Ovary (tissue), 9 donors: ENCODE data around the gene CEMIP. TPM values are rescaled to one million over a fixed set of nuclear protein-coding genes. Genes with fewer than 3 reads are reported as not detected.

Experiments
- DNase-seq, 5 donors: peaks; one replicate each; pipeline ENCODE4 v3.0.0-alpha.2; 2019 to 2020
- H3K27ac ChIP-seq, 2 donors: fragments of 200-600 bp; one replicate each; pipeline versions ENCODE4 v1.5.1 to v1.8.0; 2019 to 2022
- H3K27me3 ChIP-seq: fragments of 200-600 bp; one replicate; pipeline ENCODE4 v1.8.0; 2022
- H3K36me3 ChIP-seq: fragments of 200-600 bp; sonication (generic); one replicate; pipeline ENCODE4 v1.5.1; 2019
- H3K4me1 ChIP-seq: one replicate; pipeline ENCODE4 v1.8.1; 2013; ENCODE audit warnings: mild to moderate bottlenecking, moderate library complexity; ENCODE audit not compliant: insufficient read depth
- H3K4me3 ChIP-seq: fragments of 200-600 bp; sonication (generic); one replicate; pipeline ENCODE4 v1.5.1; 2017
- H3K9me3 ChIP-seq, 2 donors: fragments of 200-600 bp in 1 of 2; sonication (generic) in 1 of 2; one replicate each; pipeline versions ENCODE4 v1.5.1 to v1.8.1; 2013 to 2019; ENCODE audit warnings: mild to moderate bottlenecking in 1 of 2, moderate library complexity in 1 of 2
- EP300 ChIP-seq: sonication (generic); formaldehyde crosslinking; IDR thresholded peaks from one replicate; pipeline ENCODE4 v1.6.1; 2017; ENCODE audit warnings: antibody characterized with exemption
- POLR2A ChIP-seq: fragments of 450-650 bp; IDR thresholded peaks from one replicate; pipeline ENCODE4 v1.6.1; 2017; ENCODE audit warnings: antibody characterized with exemption, mild to moderate bottlenecking, moderate library complexity
- WGBS, 3 donors: extraction: QIAGEN DNeasy Blood & Tissue Kit in 1 of 3; methylation state at CpG; one replicate each; pipeline versions ENCODE4 v1.1.5 to v1.1.7; 2013 to 2017; 5-methylcytosine and 5-hydroxymethylcytosine counted together
- intact Hi-C, 4 donors: fragments of 100-400 bp; cut with DNase I; formaldehyde crosslinking; loops; one replicate each; pipeline versions ENCODE4 v1.11.0 to v1.15.1; 2022 to 2023
- polyA plus RNA-seq, 2 donors: library from polyadenylated mRNA; stranded (reverse); fragments of 200-250 nt in 1 of 2; fragments of 350-450 nt in 1 of 2; fragmentation: Illumina TruSeq in 1 of 2; extraction: RNeasy Lipid Tissue Mini Kit (QIAGEN cat#74804) in 1 of 2; gene quantifications; one replicate each; pipeline ENCODE4 v1.2.3, GENCODE V29; 2013 to 2014
- total RNA-seq, 7 donors: library from RNA; depleted of rRNA in 2 of 7; stranded (reverse); fragments of >200 nt in 2 of 7; fragmentation: NEBNext Ultra II Directional in 3 of 7; extraction: Animal tissue kit (Norgen Biotek cat#: 25700) in 3 of 7; gene quantifications; one replicate each; pipeline versions ENCODE4 v1.1.0 to v1.2.4, GENCODE V29; 2016 to 2023
- TF ChIP-seq, protein P1 (sequence below), 3 donors: fragments of 450-650 bp in 2 of 3; fragments of 200-600 bp in 1 of 3; IDR thresholded peaks; one replicate each; pipeline versions ENCODE4 v1.5.1 to v1.8.0; 2016 to 2022; ENCODE audit warnings: antibody characterized with exemption in 3 of 3, mild to moderate bottlenecking in 1 of 3
- donor health status: DM: no; HTN: no; CAD: no; lungs with moderate emphysema.
- donor health status: DM: no; HTN: no; CAD: no.
- donor health status: Bipolar disorder and iron deficiency.
- donor health status: DM: yes; HTN: yes; CAD: no.
- donor health status: DM: no; HTN: no; CAD: no.
- donor health status: DM: yes; HTN: yes; CAD: no.

The CEMIP gene
- total and polyA plus RNA-seq, 9 donors, result 2.2 to 12.3 (median 4.7) TPM

GRCh38 chr15:80855206-80855605 is 76.0 kb downstream of the CEMIP start:
- intact Hi-C loops, result no loop called here
- Histone ChIP-seq H3K9me3 (no peaks in the 10 kb centered on the region), H3K4me1 (peaks cover 10% of the 10 kb centered on the region), H3K4me3 (no peak overlapping the region), H3K36me3 (no peaks in the 10 kb centered on the region), H3K27me3 (no peaks in the 10 kb centered on the region), H3K27ac (no peak overlapping the region)
- no peak for DNase-seq
- 91 to 99% (median 94%) methylated on average over 4 of the region's 4 CpGs for WGBS, 3 donors
- TF ChIP-seq, protein P1, sequence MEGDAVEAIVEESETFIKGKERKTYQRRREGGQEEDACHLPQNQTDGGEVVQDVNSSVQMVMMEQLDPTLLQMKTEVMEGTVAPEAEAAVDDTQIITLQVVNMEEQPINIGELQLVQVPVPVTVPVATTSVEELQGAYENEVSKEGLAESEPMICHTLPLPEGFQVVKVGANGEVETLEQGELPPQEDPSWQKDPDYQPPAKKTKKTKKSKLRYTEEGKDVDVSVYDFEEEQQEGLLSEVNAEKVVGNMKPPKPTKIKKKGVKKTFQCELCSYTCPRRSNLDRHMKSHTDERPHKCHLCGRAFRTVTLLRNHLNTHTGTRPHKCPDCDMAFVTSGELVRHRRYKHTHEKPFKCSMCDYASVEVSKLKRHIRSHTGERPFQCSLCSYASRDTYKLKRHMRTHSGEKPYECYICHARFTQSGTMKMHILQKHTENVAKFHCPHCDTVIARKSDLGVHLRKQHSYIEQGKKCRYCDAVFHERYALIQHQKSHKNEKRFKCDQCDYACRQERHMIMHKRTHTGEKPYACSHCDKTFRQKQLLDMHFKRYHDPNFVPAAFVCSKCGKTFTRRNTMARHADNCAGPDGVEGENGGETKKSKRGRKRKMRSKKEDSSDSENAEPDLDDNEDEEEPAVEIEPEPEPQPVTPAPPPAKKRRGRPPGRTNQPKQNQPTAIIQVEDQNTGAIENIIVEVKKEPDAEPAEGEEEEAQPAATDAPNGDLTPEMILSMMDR (IDR thresholded peaks at IDR 0.05), result no peak
- no peak for TF ChIP-seq POLR2A
- TF ChIP-seq EP300, result no peak

- DNase-seq, result no peak
- H3K36me3 ChIP-seq, result no peaks in the 10 kb centered on the region
- intact Hi-C loops, result no loop called here
- H3K27ac ChIP-seq, result no peak overlapping the region
- no peak for TF ChIP-seq POLR2A
- TF ChIP-seq EP300, result no peak
- TF ChIP-seq, protein P1 (IDR thresholded peaks at IDR 0.05), result peak in 1 of 3 donors; percentile 21
- no peak overlapping the region for H3K4me3 ChIP-seq
- no peaks in the 10 kb centered on the region for H3K9me3 ChIP-seq
- H3K4me1 ChIP-seq, result peaks cover 10% of the 10 kb centered on the region
- 44 to 64% (median 48%) methylated on average over 2 of the region's 2 CpGs for WGBS, 3 donors
- no peaks in the 10 kb centered on the region for H3K27me3 ChIP-seq
Observed at GRCh38 chr15:80856400-80856799, 77.2 kb downstream of the CEMIP start.

- peak in 3 of 5 donors; percentile 41 to 58 (median 44) for DNase-seq
- TF ChIP-seq POLR2A, result no peak
- TF ChIP-seq EP300, result no peak
- TF ChIP-seq, protein P1 (IDR thresholded peaks at IDR 0.05), result no peak
- Histone ChIP-seq H3K4me3 (no peak overlapping the region), H3K36me3 (no peaks in the 10 kb centered on the region), H3K27me3 (no peaks in the 10 kb centered on the region), H3K9me3 (no peaks in the 10 kb centered on the region), H3K4me1 (peaks cover 10% of the 10 kb centered on the region), H3K27ac (no peak overlapping the region)
- intact Hi-C loops, result no loop called here
- 47 to 53% (median 49%) methylated on average over 8 of the region's 8 CpGs for WGBS, 3 donors
Observed at GRCh38 chr15:80856809-80857377, 77.7 kb downstream of the CEMIP start.

DNA sequence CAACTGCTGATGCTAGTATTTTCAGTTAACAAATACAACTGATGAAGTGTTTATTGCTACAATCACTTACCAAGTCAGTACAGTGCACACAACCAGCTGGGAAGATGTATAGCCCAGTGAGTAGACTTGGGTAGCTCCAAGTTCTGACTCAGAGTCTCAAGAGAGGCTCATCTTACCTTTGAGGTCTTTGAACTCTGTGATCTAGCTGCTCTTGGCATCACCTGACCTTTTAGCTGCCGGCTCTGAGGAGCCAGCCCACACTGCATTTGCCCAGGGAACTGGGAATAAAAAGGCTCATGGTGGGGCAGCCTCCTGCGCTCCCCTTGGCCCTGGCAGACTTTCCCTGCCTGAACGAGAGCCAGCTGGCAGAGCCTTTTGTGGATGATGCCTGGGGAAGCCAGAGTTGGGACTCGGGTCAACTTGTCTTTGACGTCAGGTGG is 82.6 kb downstream of the CEMIP start:
- no peaks in the 10 kb centered on the region for H3K27me3 ChIP-seq
- no peak overlapping the region for H3K4me3 ChIP-seq
- no peak overlapping the region for H3K27ac ChIP-seq
- DNase-seq, result no peak
- intact Hi-C loops, result no loop called here
- peaks cover 2% of the 10 kb centered on the region for H3K4me1 ChIP-seq
- H3K36me3 ChIP-seq, result no peaks in the 10 kb centered on the region
- TF ChIP-seq EP300 (no peak), POLR2A (no peak)
- TF ChIP-seq, protein P1 (IDR thresholded peaks at IDR 0.05), result no peak
- WGBS, 3 donors, result 64 to 87% (median 73%) methylated on average over 5 of the region's 5 CpGs
- no peaks in the 10 kb centered on the region for H3K9me3 ChIP-seq
